ENCODE results near the gene IRAK2.

DNA sequence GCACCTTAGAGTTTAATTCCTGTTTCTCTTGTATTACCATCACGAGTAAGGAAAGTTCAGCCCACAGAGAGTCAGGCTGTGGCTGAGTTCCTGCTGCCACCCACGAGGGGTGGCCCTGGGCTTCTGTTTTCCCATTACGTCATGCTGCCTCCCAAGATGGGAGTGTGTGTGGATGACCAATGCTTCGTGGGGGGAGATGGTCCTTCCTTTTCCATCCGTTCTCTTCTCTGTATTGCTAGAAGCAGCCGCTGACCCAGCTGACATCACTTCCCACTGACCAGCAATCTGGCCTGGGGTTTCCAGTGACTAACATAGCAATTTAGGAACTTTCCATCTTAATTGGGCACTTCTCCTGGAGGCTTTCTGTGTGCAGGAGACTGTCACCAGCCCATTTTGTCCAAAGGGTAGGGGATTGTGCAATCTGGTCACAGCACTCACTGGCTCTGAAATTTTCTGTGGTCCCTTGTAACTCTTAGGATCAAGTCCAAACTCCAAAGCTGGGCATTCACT is 9.3 kb downstream of the IRAK2 start:
- TF ChIP-seq, protein P1, sequence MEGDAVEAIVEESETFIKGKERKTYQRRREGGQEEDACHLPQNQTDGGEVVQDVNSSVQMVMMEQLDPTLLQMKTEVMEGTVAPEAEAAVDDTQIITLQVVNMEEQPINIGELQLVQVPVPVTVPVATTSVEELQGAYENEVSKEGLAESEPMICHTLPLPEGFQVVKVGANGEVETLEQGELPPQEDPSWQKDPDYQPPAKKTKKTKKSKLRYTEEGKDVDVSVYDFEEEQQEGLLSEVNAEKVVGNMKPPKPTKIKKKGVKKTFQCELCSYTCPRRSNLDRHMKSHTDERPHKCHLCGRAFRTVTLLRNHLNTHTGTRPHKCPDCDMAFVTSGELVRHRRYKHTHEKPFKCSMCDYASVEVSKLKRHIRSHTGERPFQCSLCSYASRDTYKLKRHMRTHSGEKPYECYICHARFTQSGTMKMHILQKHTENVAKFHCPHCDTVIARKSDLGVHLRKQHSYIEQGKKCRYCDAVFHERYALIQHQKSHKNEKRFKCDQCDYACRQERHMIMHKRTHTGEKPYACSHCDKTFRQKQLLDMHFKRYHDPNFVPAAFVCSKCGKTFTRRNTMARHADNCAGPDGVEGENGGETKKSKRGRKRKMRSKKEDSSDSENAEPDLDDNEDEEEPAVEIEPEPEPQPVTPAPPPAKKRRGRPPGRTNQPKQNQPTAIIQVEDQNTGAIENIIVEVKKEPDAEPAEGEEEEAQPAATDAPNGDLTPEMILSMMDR (IDR thresholded peaks at IDR 0.05): no peak
- TF ChIP-seq EP300 (IDR thresholded peaks at IDR 0.05): peak; percentile 8

Measured in ovary (tissue), 3 donors.